ENCODE results near the gene ALS2CL. TPM values are rescaled to one million over a fixed set of nuclear protein-coding genes. Genes with fewer than 3 reads are reported as not detected.

Gene ALS2CL
- polyA plus RNA-seq, 2 of the 4 experiments (the other 2 are of a cell fraction): 2.3 to 4.0 TPM

- FAIRE-seq (no peak), ATAC-seq (peak in 1 of 2 experiments; percentile 63; a peak in 3 of 6 replicates), DNase-seq (ENCODE audit: low read depth in 1 of 2, low spot score in 1 of 2) (no peak)
- no CpG with 5 or more reads among the region's 22 CpGs for WGBS (ENCODE audit: missing lambda C conversion rate)
- Histone ChIP-seq H3K27ac (no peak overlapping the region), H3K9me3 (no peaks in the 10 kb centered on the region), H3K4me2 (no peak overlapping the region), H3K4me1 (no peaks in the 10 kb centered on the region; the same call in 2 of the 3 replicates), H3K4me3 (no peak overlapping the region)
- ChIA-PET POLR2A (no interaction called here), CTCF (interaction anchor here (1.1 to 2.2 kb wide), 2 partner anchors 8 to 9 kb away, joined by 4 to 11 read pairs; no protein-coding TSS in a partner anchor)
- no peak for TF ChIP-seq FOXS1 (CRISPR knock-in tag; IDR thresholded peaks at IDR 0.05)
These were observed 20.5 kb upstream of the ALS2CL start for GRCh38 chr3:46713898-46714552.

- POLR2A ChIA-PET: no interaction called here
- FAIRE-seq: no peak
- H3K4me2 ChIP-seq: no peak overlapping the region
These were observed 19.8 kb upstream of the ALS2CL start for GRCh38 chr3:46713050-46713897.

More at GRCh38 chr3:46713050-46713897, 19.8 kb upstream of the ALS2CL start:
- WGBS (ENCODE audit: missing lambda C conversion rate): 83% methylated on average over 7 of the region's 14 CpGs
- CTCF ChIA-PET: interaction anchor here (1.1 kb wide), 1 partner anchor 8 kb away, joined by 4 read pairs; no protein-coding TSS in a partner anchor
- Histone ChIP-seq H3K27ac (no peak overlapping the region), H3K4me3 (no peak overlapping the region), H3K9me3 (no peaks in the 10 kb centered on the region), H3K4me1 (no peaks in the 10 kb centered on the region; the same call in 2 of the 3 replicates)
- DNase-seq (ENCODE audit: low read depth in 1 of 2, low spot score in 1 of 2): no peak
- TF ChIP-seq NPAS2 (CRISPR knock-in tag; IDR thresholded peaks at IDR 0.05; ENCODE audit: borderline replicate concordance) (no peak), REST (IDR thresholded peaks at IDR 0.05) (no peak), HOXB13 (CRISPR knock-in tag; IDR thresholded peaks at IDR 0.05; ENCODE audit: low read depth) (no peak), FOSB (CRISPR knock-in tag; IDR thresholded peaks at IDR 0.05) (no peak), NR3C1 (IDR thresholded peaks at IDR 0.05) (no peak), RARB (CRISPR knock-in tag; IDR thresholded peaks at IDR 0.05) (no peak), BHLHE40 (IDR thresholded peaks at IDR 0.05; ENCODE audit: low read depth, low read length) (no peak), CBX2 (IDR thresholded peaks at IDR 0.05; ENCODE audit: borderline replicate concordance, low read depth) (no peak), CTCF (IDR thresholded peaks at IDR 0.05) (no peak), HOXB5 (CRISPR knock-in tag; IDR thresholded peaks at IDR 0.05) (no peak)
- ATAC-seq: no peak
